ENCODE results near the gene CBLC. TPM values are rescaled to one million over a fixed set of nuclear protein-coding genes. Genes with fewer than 3 reads are reported as not detected.

Gene CBLC
- total RNA-seq (2013; cell fraction: nucleolus; rRNA removed) = not detected in 2 replicates
- total RNA-seq (2014; rRNA removed) (not detected in 2 replicates), total RNA-seq (2014; rRNA removed; fragmentation: Illumina TruSeq; extraction: Trizol) (not detected in 2 replicates), total RNA-seq (2021) (0.19 TPM in 1 of 2 replicates, not detected in the other), polyA plus RNA-seq (2011; rRNA removed) (not detected in 2 replicates), polyA plus RNA-seq (2014; fragmentation: Illumina TruSeq; extraction: Trizol) (not detected in 2 replicates), polyA plus RNA-seq (2014; fragmentation: Nextera tagmentation; extraction: Ambion mirVana) (not detected), polyA plus RNA-seq (2014; rRNA removed) (not detected in 2 replicates), polyA plus RNA-seq (2016; fragmentation: Nextera tagmentation; extraction: Ambion mirVana) (not detected), polyA minus RNA-seq (2011; rRNA and poly(A)+ RNA removed) (not detected in 2 replicates), Bru-seq, nascent RNA (not detected), BruChase-seq, experiment 1, labeled RNA remaining after a 6-hour chase (percentile 5 among the genes with signal in this experiment), BruChase-seq, experiment 2, labeled RNA remaining after a 2-hour chase (percentile 16 among the genes with signal in this experiment)
- not detected for polyA plus RNA-seq (2011; ENCODE audit: low read depth)
- polyA plus RNA-seq (2011; cell fraction: cytosol; rRNA removed) = not detected in 2 replicates
- not detected in 2 replicates for polyA plus RNA-seq (2011; cell fraction: nucleus; rRNA removed)
- polyA plus RNA-seq (2012) = not detected in 2 replicates
- not detected in 2 replicates for polyA minus RNA-seq (2011; cell fraction: cytosol; rRNA and poly(A)+ RNA removed)
- polyA minus RNA-seq (2011; cell fraction: nucleus; rRNA and poly(A)+ RNA removed) = not detected in 2 replicates
- long read RNA-seq, experiment 1 = 0 reads
- long read RNA-seq, experiment 2 = 0 reads

- Histone ChIP-seq H3K9me3 (replicated peaks; ENCODE audit: control insufficient read depth, insufficient read depth, low read length) (no peaks in the 10 kb centered on the region), H3K36me3 (ENCODE audit: control insufficient read depth in 2 of 2, insufficient read depth in 2 of 2, low read length in 1 of 2) (no peaks in the 10 kb centered on the region), H3K4me1 (ENCODE audit: control insufficient read depth, insufficient read depth, low read length) (no peaks in the 10 kb centered on the region), H3K9ac (ENCODE audit: control insufficient read depth, insufficient read depth, low read length) (no peak within 1 kb of the TSS), H2AFZ (ENCODE audit: control insufficient read depth, low read depth, low read length) (no peak within 1 kb of the TSS), H3K4me2 (ENCODE audit: control insufficient read depth, insufficient read depth) (peak within 1 kb of the TSS; percentile 17; the same call in 1 of the 2 replicates), H3K79me2 (ENCODE audit: control insufficient read depth, insufficient read depth, low read length) (no peaks in the 10 kb centered on the region), H4K20me1 (ENCODE audit: control insufficient read depth, insufficient read depth) (no peaks in the 10 kb centered on the region; the same call in 1 of the 2 replicates), H3K4me3 (no peak within 1 kb of the TSS), H3K27ac (ENCODE audit: control insufficient read depth, insufficient read depth) (no peak within 1 kb of the TSS), H3K27me3 (replicated peaks in 1 of 2; ENCODE audit: control insufficient read depth in 2 of 2, insufficient read depth in 2 of 2, low read length in 1 of 2) (no peaks in the 10 kb centered on the region)
- POLR2A ChIA-PET = no interaction called here
- ATAC-seq = no peak
- CTCF ChIA-PET = no interaction called here
- intact Hi-C loops (cut with micrococcal nuclease; ENCODE audit: unreplicated experiment) = loop anchor here (10.0 kb wide), 1 partner anchor 123 kb away; no protein-coding TSS in a partner anchor
- SMC1A ChIA-PET (ENCODE audit: uncharacterized antibody, unreplicated experiment) = interaction anchor here (1.2 kb wide), 1 partner anchor 89 kb away, joined by 4 read pairs; no protein-coding TSS in a partner anchor
- DNase-seq (ENCODE audit: low read depth, low spot score) = no peak
- whole genome bisulfite sequencing (ENCODE audit: insufficient coverage, insufficient replicate concordance, low lambda C conversion rate, missing lambda C conversion rate) = 36% methylated on average over 44 of the region's 47 CpGs
- in situ Hi-C loops (cut with MboI) = no loop called here
- RAD21 ChIA-PET (ENCODE audit: unreplicated experiment) = no interaction called here
- FAIRE-seq = no peak
- BruUV-seq (replicated peaks) = no TSS peak
- no peak for TF ChIP-seq NFIC (IDR thresholded peaks at IDR 0.05; ENCODE audit: low read depth, low read length)
- no peak for TF ChIP-seq ZNF217 (IDR thresholded peaks at IDR 0.05)
- TF ChIP-seq CREM (IDR thresholded peaks at IDR 0.05; ENCODE audit: low read depth) = no peak
- no peak for TF ChIP-seq SMARCA5 (IDR thresholded peaks at IDR 0.05)
- TF ChIP-seq CHD4 (IDR thresholded peaks at IDR 0.05) = no peak
- TF ChIP-seq SRF (IDR thresholded peaks at IDR 0.05; ENCODE audit: low read depth in 2 of 2, low read length in 2 of 2) = no peak
- TF ChIP-seq E2F4 (IDR thresholded peaks at IDR 0.05; ENCODE audit: low read depth, low read length) = no peak
- TF ChIP-seq ZNF592 (IDR thresholded peaks at IDR 0.05) = no peak
- TF ChIP-seq SMAD1 (IDR thresholded peaks at IDR 0.05; ENCODE audit: low read depth, partially characterized antibody) = no peak
- no peak for TF ChIP-seq ATF2 (IDR thresholded peaks at IDR 0.05; ENCODE audit: low read length)
- no peak for TF ChIP-seq LARP7 (IDR thresholded peaks at IDR 0.05)
- TF ChIP-seq STAT3 (IDR thresholded peaks at IDR 0.05; ENCODE audit: low read depth, low read length) = no peak
- TF ChIP-seq BRCA1 (IDR thresholded peaks at IDR 0.05; ENCODE audit: low read depth, low read length) = no peak
- no peak for TF ChIP-seq TBL1XR1 (IDR thresholded peaks at IDR 0.05; ENCODE audit: low read depth, low read length)
- no peak for TF ChIP-seq ZNF24 (IDR thresholded peaks at IDR 0.05)
- no peak for TF ChIP-seq GATAD2B (conservative IDR thresholded peaks at IDR 0.05; ENCODE audit: low read depth)
Measured at GRCh38 chr19:44777715-44778347, at the start of gene CBLC. Gene CBLC (plus strand): TSS chr19:44777890. CDS start chr19:44777932, 42 bp downstream.

Data from GM12878 (cell line).